Osteoblast (primary cell): ENCODE data around the gene CRADD. TPM values are rescaled to one million over a fixed set of nuclear protein-coding genes. Genes with fewer than 3 reads are reported as not detected.

Experiments
- DNase-seq: peaks from one replicate; pipeline ENCODE4 v3.0.0; 2011; ENCODE audit warnings: low spot score, mixed read lengths; ENCODE audit not compliant: insufficient read length; ENCODE audit errors: missing footprints
- H2AFZ ChIP-seq: 2 replicates; pipeline ENCODE4 v1.6.0; 2011; ENCODE audit warnings: mild to moderate bottlenecking, low read length
- H3K27ac ChIP-seq: 2 replicates; pipeline ENCODE4 v1.5.1; 2011; ENCODE audit warnings: mild to moderate bottlenecking, low read depth, low read length, moderate library complexity
- H3K27me3 ChIP-seq: 2 replicates; pipeline ENCODE4 v1.6.0; 2012; ENCODE audit warnings: mild to moderate bottlenecking, control low read depth, inconsistent platforms, low read length, moderate library complexity; ENCODE audit not compliant: insufficient read depth
- H3K36me3 ChIP-seq: 2 replicates; pipeline ENCODE4 v1.5.1; 2011; ENCODE audit warnings: mild to moderate bottlenecking, low read length, control low read depth, moderate library complexity; ENCODE audit not compliant: insufficient read depth
- H3K4me1 ChIP-seq: 2 replicates; pipeline ENCODE4 v1.5.1; 2011; ENCODE audit warnings: mild to moderate bottlenecking, low read length, control low read depth, moderate library complexity; ENCODE audit not compliant: insufficient read depth
- H3K4me2 ChIP-seq: 2 replicates; pipeline ENCODE4 v1.6.0; 2011; ENCODE audit warnings: mild to moderate bottlenecking, low read length; ENCODE audit not compliant: insufficient read depth
- H3K4me3 ChIP-seq: fragments of 200-600 bp; sonication (generic); 3 replicates; pipeline ENCODE4 v1.5.1; 2012; ENCODE audit warnings: mild to moderate bottlenecking, low read length, inconsistent platforms; ENCODE audit not compliant: insufficient read depth
- H3K79me2 ChIP-seq: 2 replicates; pipeline ENCODE4 v1.6.0; 2012; ENCODE audit warnings: mild to moderate bottlenecking, low read length, control low read depth, inconsistent platforms; ENCODE audit not compliant: insufficient read depth
- H3K9me3 ChIP-seq: 2 replicates; pipeline ENCODE4 v1.5.1; 2011; ENCODE audit warnings: low read depth, low read length, control low read depth
- H4K20me1 ChIP-seq: 2 replicates; pipeline ENCODE4 v1.6.0; 2012; ENCODE audit warnings: mild to moderate bottlenecking, low read length, control low read depth; ENCODE audit not compliant: insufficient read depth
- total RNA-seq: library from RNA; depleted of rRNA; stranded (reverse); fragments of >200 nt; gene quantifications from 2 replicates; pipeline ENCODE4 v1.2.3, GENCODE V29; 2012
- TF ChIP-seq, protein P1 (sequence below): IDR thresholded peaks from 2 replicates; pipeline ENCODE4 v1.5.1; 2011; ENCODE audit warnings: mild to moderate bottlenecking, low read depth, low read length, moderate library complexity; ENCODE audit errors: extremely low read depth

CRADD gene
- total RNA-seq, 1 donor = 15.6 TPM

- DNase-seq = no peak
- no peaks in the 10 kb centered on the region for H3K27me3 ChIP-seq
- no peaks in the 10 kb centered on the region for H3K79me2 ChIP-seq
- no peak overlapping the region for H3K4me3 ChIP-seq
- H3K27ac ChIP-seq = no peak overlapping the region
- no peak overlapping the region for H3K4me2 ChIP-seq
- no peaks in the 10 kb centered on the region for H3K4me1 ChIP-seq
- no peaks in the 10 kb centered on the region for H3K9me3 ChIP-seq
- H4K20me1 ChIP-seq = no peaks in the 10 kb centered on the region
- no peaks in the 10 kb centered on the region for H3K36me3 ChIP-seq
- no peak overlapping the region for H2AFZ ChIP-seq
- TF ChIP-seq, protein P1, sequence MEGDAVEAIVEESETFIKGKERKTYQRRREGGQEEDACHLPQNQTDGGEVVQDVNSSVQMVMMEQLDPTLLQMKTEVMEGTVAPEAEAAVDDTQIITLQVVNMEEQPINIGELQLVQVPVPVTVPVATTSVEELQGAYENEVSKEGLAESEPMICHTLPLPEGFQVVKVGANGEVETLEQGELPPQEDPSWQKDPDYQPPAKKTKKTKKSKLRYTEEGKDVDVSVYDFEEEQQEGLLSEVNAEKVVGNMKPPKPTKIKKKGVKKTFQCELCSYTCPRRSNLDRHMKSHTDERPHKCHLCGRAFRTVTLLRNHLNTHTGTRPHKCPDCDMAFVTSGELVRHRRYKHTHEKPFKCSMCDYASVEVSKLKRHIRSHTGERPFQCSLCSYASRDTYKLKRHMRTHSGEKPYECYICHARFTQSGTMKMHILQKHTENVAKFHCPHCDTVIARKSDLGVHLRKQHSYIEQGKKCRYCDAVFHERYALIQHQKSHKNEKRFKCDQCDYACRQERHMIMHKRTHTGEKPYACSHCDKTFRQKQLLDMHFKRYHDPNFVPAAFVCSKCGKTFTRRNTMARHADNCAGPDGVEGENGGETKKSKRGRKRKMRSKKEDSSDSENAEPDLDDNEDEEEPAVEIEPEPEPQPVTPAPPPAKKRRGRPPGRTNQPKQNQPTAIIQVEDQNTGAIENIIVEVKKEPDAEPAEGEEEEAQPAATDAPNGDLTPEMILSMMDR = no peak
Measured at GRCh38 chr12:93937812-93938211, 260.6 kb downstream of the CRADD start.

- Histone ChIP-seq H3K79me2 (no peaks in the 10 kb centered on the region), H3K36me3 (no peaks in the 10 kb centered on the region), H3K9me3 (no peaks in the 10 kb centered on the region), H3K27me3 (no peaks in the 10 kb centered on the region), H3K27ac (no peak overlapping the region), H3K4me3 (no peak overlapping the region), H3K4me2 (no peak overlapping the region), H3K4me1 (peaks cover 1% of the 10 kb centered on the region), H2AFZ (no peak overlapping the region), H4K20me1 (no peaks in the 10 kb centered on the region)
- TF ChIP-seq, protein P1 = no peak
- DNase-seq = no peak
Measured at GRCh38 chr12:93938317-93938716, 261.1 kb downstream of the CRADD start.

GRCh38 chr12:93938931-93939330 lies 261.8 kb downstream of the CRADD start:
- Histone ChIP-seq H3K4me1 (peaks cover 7% of the 10 kb centered on the region), H3K36me3 (no peaks in the 10 kb centered on the region), H3K27ac (no peak overlapping the region), H3K9me3 (no peaks in the 10 kb centered on the region), H3K4me2 (no peak overlapping the region), H3K4me3 (no peak overlapping the region), H4K20me1 (no peaks in the 10 kb centered on the region), H2AFZ (no peak overlapping the region), H3K79me2 (no peaks in the 10 kb centered on the region), H3K27me3 (no peaks in the 10 kb centered on the region)
- TF ChIP-seq, protein P1 = no peak
- DNase-seq = no peak

GRCh38 chr12:93939641-93940325 lies 262.6 kb downstream of the CRADD start:
- Histone ChIP-seq H2AFZ (no peak overlapping the region), H4K20me1 (no peaks in the 10 kb centered on the region), H3K36me3 (no peaks in the 10 kb centered on the region), H3K4me3 (no peak overlapping the region), H3K27ac (no peak overlapping the region), H3K27me3 (no peaks in the 10 kb centered on the region), H3K4me2 (no peak overlapping the region), H3K79me2 (no peaks in the 10 kb centered on the region), H3K4me1 (peaks cover 16% of the 10 kb centered on the region), H3K9me3 (no peaks in the 10 kb centered on the region)
- TF ChIP-seq, protein P1 = no peak
- DNase-seq = no peak
